ENCODE measurements around the gene CR1L. TPM values are rescaled to one million over a fixed set of nuclear protein-coding genes. Genes with fewer than 3 reads are reported as not detected.
"Not testable (repeated sequence)": the region's sequence is repeated elsewhere in the genome, so short reads cannot be mapped to it uniquely, and the experiment has no call there.

Gene CR1L
- total RNA-seq, 2 donors from 2014 or later: not detected

- DNase-seq (ENCODE audit: low spot score): no peak
- intact Hi-C loops (cut with DNase I): no loop called here
Measured at GRCh38 chr1:207612762-207613161, 32.2 kb upstream of the CR1L start.

GRCh38 chr1:207619871-207620542, 24.9 kb upstream of the CR1L start:
- WGBS: 43% methylated on average over 7 of the region's 7 CpGs
- H3K27ac ChIP-seq: no peak overlapping the region
- no peaks in the 10 kb centered on the region for H3K27me3 ChIP-seq (replicated peaks; ENCODE audit: insufficient read depth)
- no peaks in the 10 kb centered on the region for H3K36me3 ChIP-seq
- no peak for DNase-seq (ENCODE audit: low spot score)
- intact Hi-C loops (cut with DNase I): no loop called here
- TF ChIP-seq POLR2AphosphoS5 (IDR thresholded peaks at IDR 0.05) (no peak), POLR2A (IDR thresholded peaks at IDR 0.05) (no peak)
- TF ChIP-seq, protein P1, sequence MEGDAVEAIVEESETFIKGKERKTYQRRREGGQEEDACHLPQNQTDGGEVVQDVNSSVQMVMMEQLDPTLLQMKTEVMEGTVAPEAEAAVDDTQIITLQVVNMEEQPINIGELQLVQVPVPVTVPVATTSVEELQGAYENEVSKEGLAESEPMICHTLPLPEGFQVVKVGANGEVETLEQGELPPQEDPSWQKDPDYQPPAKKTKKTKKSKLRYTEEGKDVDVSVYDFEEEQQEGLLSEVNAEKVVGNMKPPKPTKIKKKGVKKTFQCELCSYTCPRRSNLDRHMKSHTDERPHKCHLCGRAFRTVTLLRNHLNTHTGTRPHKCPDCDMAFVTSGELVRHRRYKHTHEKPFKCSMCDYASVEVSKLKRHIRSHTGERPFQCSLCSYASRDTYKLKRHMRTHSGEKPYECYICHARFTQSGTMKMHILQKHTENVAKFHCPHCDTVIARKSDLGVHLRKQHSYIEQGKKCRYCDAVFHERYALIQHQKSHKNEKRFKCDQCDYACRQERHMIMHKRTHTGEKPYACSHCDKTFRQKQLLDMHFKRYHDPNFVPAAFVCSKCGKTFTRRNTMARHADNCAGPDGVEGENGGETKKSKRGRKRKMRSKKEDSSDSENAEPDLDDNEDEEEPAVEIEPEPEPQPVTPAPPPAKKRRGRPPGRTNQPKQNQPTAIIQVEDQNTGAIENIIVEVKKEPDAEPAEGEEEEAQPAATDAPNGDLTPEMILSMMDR (IDR thresholded peaks at IDR 0.05): peak; percentile 18 to 58 (median 48)
- H3K4me3 ChIP-seq: no peak overlapping the region
- no peaks in the 10 kb centered on the region for H3K4me1 ChIP-seq (replicated peaks)
- no peaks in the 10 kb centered on the region for H3K9me3 ChIP-seq

More at GRCh38 chr1:207612762-207613161, 32.2 kb upstream of the CR1L start:
- Histone ChIP-seq H3K4me1 (replicated peaks) (no peaks in the 10 kb centered on the region), H3K36me3 (no peaks in the 10 kb centered on the region), H3K27ac (no peak overlapping the region), H3K9me3 (no peaks in the 10 kb centered on the region), H3K27me3 (replicated peaks; ENCODE audit: insufficient read depth) (no peaks in the 10 kb centered on the region), H3K4me3 (no peak overlapping the region)
- TF ChIP-seq, protein P1 (IDR thresholded peaks at IDR 0.05): no peak
- TF ChIP-seq POLR2A (IDR thresholded peaks at IDR 0.05) (no peak), POLR2AphosphoS5 (IDR thresholded peaks at IDR 0.05) (no peak)
- WGBS: 90% methylated on average over 11 of the region's 11 CpGs

DNA sequence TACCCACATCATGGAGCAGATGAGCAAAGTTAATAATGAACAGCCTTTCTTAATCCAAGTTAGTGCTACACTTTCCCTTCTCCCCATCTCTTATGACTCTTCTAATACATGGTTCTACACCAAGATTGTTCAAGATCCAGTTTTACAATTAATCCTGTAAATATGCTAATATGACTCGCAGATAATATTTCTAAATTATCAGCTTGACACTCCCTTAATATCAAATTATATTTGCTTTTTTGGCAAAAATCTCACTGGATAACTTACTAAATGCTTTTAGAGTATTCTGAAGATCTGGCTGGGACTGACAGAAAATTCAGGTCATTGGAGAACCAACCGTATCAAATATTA, 24.4 kb upstream of the CR1L start:
- no peak for DNase-seq (ENCODE audit: low spot score)
- WGBS: 94% methylated on average over 2 of the region's 2 CpGs
- no peaks in the 10 kb centered on the region for H3K9me3 ChIP-seq
- no peaks in the 10 kb centered on the region for H3K4me1 ChIP-seq (replicated peaks)
- H3K36me3 ChIP-seq: no peaks in the 10 kb centered on the region
- no peak overlapping the region for H3K27ac ChIP-seq
- TF ChIP-seq, protein P1 (IDR thresholded peaks at IDR 0.05): peak in 1 of 4 experiments; percentile 3
- TF ChIP-seq POLR2AphosphoS5 (IDR thresholded peaks at IDR 0.05): no peak
- H3K27me3 ChIP-seq (replicated peaks; ENCODE audit: insufficient read depth): no peaks in the 10 kb centered on the region
- H3K4me3 ChIP-seq: no peak overlapping the region
- intact Hi-C loops (cut with DNase I): no loop called here

GRCh38 chr1:207625504-207626071, 19.3 kb upstream of the CR1L start:
- H3K9me3 ChIP-seq; H3K27ac ChIP-seq; H3K36me3 ChIP-seq; intact Hi-C loops (cut with DNase I); H3K4me3 ChIP-seq; DNase-seq (ENCODE audit: low spot score); H3K4me1 ChIP-seq (replicated peaks); H3K27me3 ChIP-seq (replicated peaks; ENCODE audit: insufficient read depth): not testable (repeated sequence)
- WGBS: 50% methylated on average over 1 of the region's 1 CpG

DNA sequence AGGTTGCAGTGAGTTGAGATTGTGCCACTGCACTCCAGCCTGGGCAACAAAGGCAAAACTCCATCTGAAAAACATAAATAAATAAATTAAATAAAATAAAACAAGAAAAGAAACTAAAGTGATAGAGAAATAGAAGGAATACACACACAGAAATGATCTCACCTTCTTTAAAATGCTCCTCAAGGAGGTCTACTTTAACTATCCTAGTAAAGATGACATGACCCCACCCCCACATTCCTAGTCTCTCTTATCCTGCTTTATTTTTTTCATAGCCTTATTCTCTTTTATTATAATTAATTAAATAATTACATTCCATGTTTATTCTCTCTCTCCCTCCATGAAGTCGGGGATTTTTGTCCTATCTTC, 18.0 kb upstream of the CR1L start:
- TF ChIP-seq POLR2A (IDR thresholded peaks at IDR 0.05) (no peak), POLR2AphosphoS5 (IDR thresholded peaks at IDR 0.05) (no peak)
- TF ChIP-seq, protein P1 (IDR thresholded peaks at IDR 0.05): no peak
- Histone ChIP-seq H3K4me1 (replicated peaks) (no peaks in the 10 kb centered on the region), H3K27ac (no peak overlapping the region), H3K4me3 (no peak overlapping the region), H3K9me3 (no peaks in the 10 kb centered on the region), H3K36me3 (no peaks in the 10 kb centered on the region), H3K27me3 (replicated peaks; ENCODE audit: insufficient read depth) (no peaks in the 10 kb centered on the region)
- WGBS: 93% methylated on average over 1 of the region's 1 CpG
- no peak for DNase-seq (ENCODE audit: low spot score)
- intact Hi-C loops (cut with DNase I): no loop called here
